GM10266 (cell line): ENCODE measurements around the gene RGSL1.

Source experiments
- DNase-seq: peaks from one replicate; pipeline ENCODE4 v3.0.0; 2012; ENCODE audit errors: extremely low spot score
- CTCF ChIP-seq: IDR thresholded peaks from 2 replicates; pipeline ENCODE4 v1.5.1; 2012; ENCODE audit warnings: mild to moderate bottlenecking, low read depth; ENCODE audit not compliant: control insufficient read depth, insufficient read depth; ENCODE audit errors: missing control alignments

The RGSL1 gene

GRCh38 chr1:182587666-182588499, 137.9 kb downstream of the RGSL1 start:
- DNase-seq = no peak
- no peak for TF ChIP-seq CTCF

- TF ChIP-seq CTCF = no peak
- DNase-seq = no peak
Observed at GRCh38 chr1:182588500-182589396, 138.8 kb downstream of the RGSL1 start, which contains the start of gene RNASEL. Gene RNASEL, minus strand, starts transcription at chr1:182589256. Its CDS starts 2,450 bp downstream, at chr1:182586806.

GRCh38 chr1:182589520-182589919, 139.6 kb downstream of the RGSL1 start:
- DNase-seq = no peak
- TF ChIP-seq CTCF = no peak

GRCh38 chr1:182589931-182590330, 140.0 kb downstream of the RGSL1 start:
- TF ChIP-seq CTCF = no peak
- no peak for DNase-seq

GRCh38 chr1:182595641-182596240, 145.8 kb downstream of the RGSL1 start:
- peak; percentile 56 for DNase-seq
- TF ChIP-seq CTCF = peak; percentile 96

- DNase-seq = no peak
- TF ChIP-seq CTCF = no peak
Observed at GRCh38 chr1:182596934-182597333, 147.0 kb downstream of the RGSL1 start.
